GM21360 (cell line): ENCODE data around the gene PITPNC1.
"Not testable (repeated sequence)": the region's sequence is repeated elsewhere in the genome, so short reads cannot be mapped to it uniquely, and the experiment has no call there.

Experiments used
- ATAC-seq: cut with Tn5 transposase; IDR thresholded peaks from one replicate; pipeline ENCODE4 v1.9.1; 2021; ENCODE audit warnings: mild to moderate bottlenecking, moderate library complexity; ENCODE audit not compliant: unreplicated experiment

PITPNC1 gene

GRCh38 chr17:67366193-67367157 is 10.6 kb upstream of the PITPNC1 start, which contains the start of gene PSMD12:
TSS of gene PSMD12 (minus strand) at chr17:67366577. CDS start at chr17:67366519, 58 bp downstream.
- ATAC-seq, result peak; percentile 85

- ATAC-seq, result no peak
Observed at GRCh38 chr17:67369676-67370075, 7.4 kb upstream of the PITPNC1 start.

GRCh38 chr17:67372751-67373150 is 4.3 kb upstream of the PITPNC1 start:
- no peak for ATAC-seq

GRCh38 chr17:67374329-67375053 is 2.6 kb upstream of the PITPNC1 start:
- ATAC-seq, result no peak

GRCh38 chr17:67375054-67375427 is 2.0 kb upstream of the PITPNC1 start:
- no peak for ATAC-seq

GRCh38 chr17:67375716-67376115 is 1.4 kb upstream of the PITPNC1 start:
- ATAC-seq, result no peak

- no peak for ATAC-seq
Observed at GRCh38 chr17:67376415-67376736, 705 bp upstream of the PITPNC1 start.

- ATAC-seq, result peak; percentile 3
Observed at GRCh38 chr17:67377488-67378453, 690 bp downstream of the PITPNC1 start.

GRCh38 chr17:67378454-67379250 is 1.6 kb downstream of the PITPNC1 start:
- ATAC-seq, result no peak

GRCh38 chr17:67379251-67379630 is 2.2 kb downstream of the PITPNC1 start:
- no peak for ATAC-seq

- no peak for ATAC-seq
Observed at GRCh38 chr17:67381929-67382257, 4.8 kb downstream of the PITPNC1 start.

GRCh38 chr17:67385122-67385988 is 8.3 kb downstream of the PITPNC1 start:
- ATAC-seq, result no peak

- ATAC-seq, result no peak
Observed at GRCh38 chr17:67386965-67387551, 10.0 kb downstream of the PITPNC1 start.

- not testable (repeated sequence) for ATAC-seq
Observed at GRCh38 chr17:67388536-67388935, 11.5 kb downstream of the PITPNC1 start.

GRCh38 chr17:67388986-67389385 is 11.9 kb downstream of the PITPNC1 start:
- no peak for ATAC-seq

- no peak for ATAC-seq
Observed at GRCh38 chr17:67390006-67390645, 13.0 kb downstream of the PITPNC1 start.

- peak; percentile 87 for ATAC-seq
Observed at GRCh38 chr17:67390646-67391361, 13.7 kb downstream of the PITPNC1 start.

GRCh38 chr17:67392111-67392510 is 15.0 kb downstream of the PITPNC1 start:
- no peak for ATAC-seq
